GM19193 (cell line): ENCODE data around the gene HAUS8.

Experiments used
- POLR2A ChIP-seq: IDR thresholded peaks from 4 replicates; pipeline ENCODE4 v1.6.1; 2011; ENCODE audit not compliant: insufficient read depth, insufficient read length; ENCODE audit errors: extremely low read depth

HAUS8 gene

GRCh38 chr19:17080440-17080801 is 5.2 kb upstream of the HAUS8 start:
- no peak for TF ChIP-seq POLR2A

GRCh38 chr19:17079710-17080439 is 4.6 kb upstream of the HAUS8 start:
- TF ChIP-seq POLR2A = no peak

DNA sequence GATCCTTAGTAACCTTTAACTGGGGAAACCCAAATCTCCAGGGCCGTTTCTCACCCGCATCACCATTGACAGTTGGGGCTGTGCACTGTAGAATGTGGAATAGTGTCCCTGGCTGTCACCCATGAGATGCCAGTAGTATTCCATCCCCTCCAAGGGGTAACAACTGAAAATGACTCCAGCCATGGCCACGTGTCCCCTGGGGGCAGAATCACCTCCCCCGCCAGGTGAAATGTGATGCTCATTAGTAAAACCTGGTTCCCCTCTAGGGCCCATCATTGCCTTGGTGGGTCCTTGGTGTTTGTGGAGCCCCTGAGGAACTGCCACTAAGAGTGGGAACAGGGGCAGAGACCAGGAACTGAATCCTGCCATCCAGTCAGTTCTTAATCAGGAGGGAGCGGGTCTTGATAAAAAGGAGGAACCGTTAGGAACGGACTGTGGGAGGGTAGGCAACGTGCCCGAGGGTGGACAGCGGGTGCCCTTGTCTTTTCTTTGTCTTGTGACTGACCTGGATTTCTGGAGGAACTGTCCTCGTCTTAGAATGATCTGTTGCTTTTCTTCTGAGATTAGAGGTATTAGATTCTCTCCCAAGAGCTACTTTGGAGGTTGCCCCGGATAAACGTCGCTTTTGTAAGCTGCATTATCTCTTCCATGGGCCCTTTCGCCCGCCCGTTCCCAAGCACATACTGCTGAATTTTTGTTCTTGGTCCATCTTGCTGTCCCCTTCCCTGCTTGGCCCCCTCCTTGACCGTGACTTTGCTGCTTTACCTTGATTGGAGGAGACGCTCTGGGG is 3.9 kb upstream of the HAUS8 start:
- TF ChIP-seq POLR2A = peak; percentile 14

GRCh38 chr19:17078036-17078919 is 3.0 kb upstream of the HAUS8 start:
- no peak for TF ChIP-seq POLR2A

GRCh38 chr19:17077447-17078028 is 2.3 kb upstream of the HAUS8 start:
- TF ChIP-seq POLR2A = no peak

DNA sequence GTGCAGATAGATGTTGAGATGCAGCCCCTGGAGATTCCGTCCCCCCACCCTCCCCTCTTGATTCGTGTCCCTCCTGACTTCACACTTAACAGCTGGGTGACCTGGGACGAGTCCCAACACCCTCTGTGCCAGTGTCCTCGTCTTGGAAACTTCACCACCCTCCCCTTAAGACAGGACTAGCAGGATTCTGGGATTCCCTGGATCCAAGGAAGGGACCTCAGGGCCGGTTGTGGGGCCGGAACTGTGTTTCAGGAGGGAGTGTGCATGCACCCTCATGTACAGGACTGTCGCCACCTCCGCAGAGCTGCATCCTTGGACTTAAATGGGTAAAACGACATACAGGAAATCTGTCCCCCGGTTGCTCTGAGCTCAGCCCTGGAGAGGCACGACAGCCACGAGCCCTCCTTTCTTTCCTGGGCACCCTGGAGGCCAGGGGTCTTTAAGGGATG is 1.3 kb upstream of the HAUS8 start:
- no peak for TF ChIP-seq POLR2A

GRCh38 chr19:17075864-17076542 is 751 bp upstream of the HAUS8 start:
- TF ChIP-seq POLR2A = no peak

DNA sequence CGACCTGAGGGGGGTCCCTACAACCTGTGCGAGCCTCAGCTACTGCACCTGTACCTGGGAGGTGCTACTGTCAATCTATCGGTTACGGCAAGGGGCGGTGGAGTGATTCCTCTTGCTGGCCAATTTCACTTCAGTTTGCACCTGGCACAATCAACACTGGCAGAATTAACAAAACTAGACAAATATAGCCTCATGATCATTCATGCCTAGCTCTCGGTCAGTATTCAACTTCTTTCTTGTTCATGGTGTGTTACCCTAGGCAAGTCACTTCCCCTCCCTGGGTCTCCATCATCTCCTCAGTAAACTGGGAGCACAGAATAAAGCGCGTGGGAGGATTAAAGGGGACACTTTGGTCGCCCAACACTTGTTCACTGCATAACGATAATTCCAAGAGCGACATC is 618 bp downstream of the HAUS8 start:
- no peak for TF ChIP-seq POLR2A

DNA sequence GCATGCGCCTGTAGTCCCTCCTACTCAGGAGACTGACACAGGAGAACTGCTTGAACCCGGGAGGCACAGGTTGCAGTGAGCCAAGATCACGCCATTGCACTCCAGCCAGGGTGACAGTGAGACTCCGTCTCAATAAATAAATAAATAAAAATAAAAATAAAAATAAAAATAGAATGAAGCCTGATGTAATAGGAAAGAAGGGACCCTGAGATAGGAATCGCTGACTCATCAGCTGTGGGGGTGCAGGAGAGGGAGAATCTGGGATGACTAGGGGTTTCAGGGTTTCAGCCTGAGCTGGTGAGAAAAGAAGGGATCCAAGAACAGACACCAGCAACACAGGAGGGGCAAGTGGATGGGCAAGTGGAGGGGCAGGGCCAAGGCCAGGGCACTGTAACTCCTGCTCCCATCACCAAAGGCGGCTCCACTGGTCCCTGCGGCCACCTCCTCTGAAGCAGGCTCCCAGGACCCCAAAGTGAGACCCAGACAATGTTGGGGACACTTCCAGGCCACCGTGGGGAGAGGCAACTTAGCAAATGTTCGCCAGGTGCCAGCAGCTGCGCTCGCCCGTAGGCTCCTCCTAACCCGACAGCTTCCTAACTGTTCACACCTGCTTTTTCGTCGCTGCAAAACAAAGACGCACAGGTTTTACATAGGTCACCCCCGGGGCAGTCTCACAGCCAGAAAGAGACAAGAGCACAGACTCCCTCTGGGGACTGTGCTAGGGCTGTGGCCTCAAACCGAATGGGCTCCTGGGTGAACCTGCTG is 1.2 kb downstream of the HAUS8 start:
- TF ChIP-seq POLR2A = no peak

DNA sequence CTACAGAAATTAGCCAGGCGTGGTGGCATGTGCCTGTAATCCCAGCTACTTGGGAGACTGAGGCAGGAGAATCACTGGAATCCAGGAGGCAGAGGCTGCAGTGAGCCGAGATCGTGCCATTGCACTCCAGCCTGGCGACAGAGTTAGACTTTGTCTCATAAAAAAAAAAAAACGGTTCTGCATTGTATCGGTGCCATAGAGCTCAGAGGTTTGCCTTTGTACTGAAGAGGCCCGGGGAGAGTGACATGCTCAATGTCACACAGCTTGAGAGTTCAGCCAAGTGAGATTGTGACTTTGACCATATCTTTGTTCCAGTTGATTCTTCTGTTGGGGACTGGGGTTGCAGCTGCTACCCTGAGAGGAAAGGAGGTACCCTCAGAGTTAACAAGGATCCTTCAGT is 4.3 kb downstream of the HAUS8 start:
- no peak for TF ChIP-seq POLR2A

DNA sequence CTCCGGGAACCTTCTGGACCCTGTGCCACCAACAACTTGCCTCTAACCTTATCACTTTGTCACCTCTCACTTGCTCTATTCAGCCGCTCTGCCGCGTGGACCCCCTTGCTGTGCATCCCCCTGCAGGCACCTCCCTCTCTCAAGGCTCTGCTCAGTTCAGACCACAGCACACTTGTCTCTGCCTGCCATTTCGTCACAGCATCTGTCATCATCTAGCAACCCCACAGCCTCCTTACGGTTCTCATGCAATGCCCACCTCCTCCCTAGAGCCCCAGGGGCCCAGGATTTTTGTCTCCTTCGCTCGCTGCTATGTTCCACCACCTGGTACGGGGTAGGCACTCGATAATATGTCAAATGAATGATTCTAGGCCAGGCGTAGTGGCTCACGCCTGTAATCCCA is 4.8 kb downstream of the HAUS8 start:
- TF ChIP-seq POLR2A = no peak

DNA sequence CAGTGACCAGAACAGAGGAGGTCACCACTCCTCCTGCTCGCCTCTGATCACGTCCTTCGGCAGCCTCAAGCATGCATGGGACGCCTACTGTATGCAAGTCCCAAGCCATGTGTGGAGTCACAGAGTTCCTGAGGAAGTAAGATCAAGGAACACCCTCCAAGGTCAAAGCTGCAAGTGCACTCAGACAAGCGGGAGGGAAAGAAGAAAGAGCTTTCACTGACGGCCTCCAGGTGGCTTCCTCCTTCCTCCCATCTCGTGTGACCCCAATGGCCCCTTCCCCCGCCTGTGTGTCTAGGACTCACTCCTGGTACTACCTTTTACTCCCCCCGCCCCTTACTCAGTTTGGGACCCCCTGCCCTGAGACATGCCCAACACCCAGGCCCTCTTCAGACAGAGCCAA is 6.1 kb downstream of the HAUS8 start:
- no peak for TF ChIP-seq POLR2A

GRCh38 chr19:17063428-17063827 is 11.8 kb downstream of the HAUS8 start:
- TF ChIP-seq POLR2A = no peak

DNA sequence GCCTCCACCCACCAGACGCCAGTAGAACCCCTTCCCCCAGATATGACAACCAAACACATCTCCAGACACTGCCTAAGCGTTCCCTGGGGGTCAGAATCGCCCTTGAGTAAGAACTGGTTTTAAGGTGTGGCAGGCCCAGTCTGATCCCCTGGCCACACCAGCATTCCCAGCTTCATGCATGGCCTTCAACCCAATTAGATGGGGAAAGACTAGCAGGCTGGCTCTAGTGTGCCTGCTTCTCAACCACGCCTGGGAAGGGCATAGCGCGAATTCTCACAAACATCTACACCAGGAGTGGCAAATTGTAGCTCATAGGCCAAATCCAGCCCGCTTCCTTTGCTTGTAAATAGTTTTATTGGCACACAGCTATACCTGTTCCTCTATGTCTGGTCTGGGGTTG is 13.6 kb downstream of the HAUS8 start:
- TF ChIP-seq POLR2A = no peak

- no peak for TF ChIP-seq POLR2A
These were observed 14.0 kb downstream of the HAUS8 start for GRCh38 chr19:17061205-17061604.
